C4-2B (cell line): ENCODE data around the gene TPK1.

Experiments
- CTCF ChIP-seq: fragments of 450-650 bp; conservative IDR thresholded peaks from 2 replicates; pipeline ENCODE4 v1.5.1; 2017; ENCODE audit warnings: mild to moderate bottlenecking
- ZFX ChIP-seq: fragments of 450-650 bp; IDR thresholded peaks from 2 replicates; pipeline ENCODE4 v1.6.1; 2017

- TF ChIP-seq CTCF (no peak), ZFX (no peak)
Observed at GRCh38 chr7:144736880-144737493, 98.9 kb downstream of the TPK1 start.
